ENCODE data around the gene SPPL3. TPM values are rescaled to one million over a fixed set of nuclear protein-coding genes. Genes with fewer than 3 reads are reported as not detected.
"Not testable (repeated sequence)": the region's sequence is repeated elsewhere in the genome, so short reads cannot be mapped to it uniquely, and the experiment has no call there.

SPPL3 gene
- total RNA-seq = 10 to 100 TPM in 7 of 8 experiments, 1 to 10 TPM in 1; 8.3 to 28.7 (median 22.7) TPM

GRCh38 chr12:120904197-120904773, at the start of gene SPPL3:
SPPL3 (minus strand) TSS chr12:120904358; CDS start chr12:120903867, 491 bp downstream.
- Histone ChIP-seq H3K4me1 (replicated peaks in 1 of 2) (peaks cover 11 to 15% of the 10 kb centered on the region in 2 donors), H3K27ac (peak within 1 kb of the TSS; percentile 90 to 91), H3K4me3 (peak within 1 kb of the TSS; percentile 65 to 91 (median 82))
- in situ Hi-C loops (cut with MboI; ENCODE audit: low pct_unique_long_range_greater_than_20kb in 2 of 9, low sequenced_read_pairs in 9 of 9, unreplicated experiment in 9 of 9) = no loop called here
- 7% methylated on average over 4 of the region's 66 CpGs; no CpG with 5 or more reads in 9 of the 10 experiments for WGBS, 10 experiments
- peak; percentile 66 to 89 (median 86) for ATAC-seq (replicated peaks in 6 of 8)

GRCh38 chr12:120950807-120951206, 46.6 kb upstream of the SPPL3 start:
- WGBS, 10 experiments = 67 to 100% (median 89%) methylated on average over 1 to 5 of the region's 5 CpGs; no CpG with 5 or more reads in 7 of the 10 experiments
- no peak for ATAC-seq (replicated peaks in 6 of 8)
- H3K4me3 ChIP-seq = no peak overlapping the region
- H3K4me1 ChIP-seq (replicated peaks in 1 of 2) = no peaks in the 10 kb centered on the region
- no peak overlapping the region for H3K27ac ChIP-seq
- in situ Hi-C loops (cut with MboI; ENCODE audit: low pct_unique_long_range_greater_than_20kb in 2 of 9, low sequenced_read_pairs in 9 of 9, unreplicated experiment in 9 of 9) = loop anchor here in 1 of 9 experiments (25.0 kb wide), 2 partner anchors 214 to 314 kb away; partner anchors contain the start of genes ACADS and CABP1

GRCh38 chr12:120950260-120950799, 46.2 kb upstream of the SPPL3 start:
- H3K27ac ChIP-seq; H3K4me3 ChIP-seq; ATAC-seq (replicated peaks in 6 of 8); H3K4me1 ChIP-seq (replicated peaks in 1 of 2): not testable (repeated sequence)
- in situ Hi-C loops (cut with MboI; ENCODE audit: low pct_unique_long_range_greater_than_20kb in 2 of 9, low sequenced_read_pairs in 9 of 9, unreplicated experiment in 9 of 9) = loop anchor here in 1 of 9 experiments (25.0 kb wide), 2 partner anchors 213 to 313 kb away; partner anchors contain the start of genes ACADS and CABP1
- no CpG with 5 or more reads among the region's 31 CpGs for WGBS, 10 experiments

GRCh38 chr12:120945516-120945915, 41.4 kb upstream of the SPPL3 start:
- H3K4me1 ChIP-seq (replicated peaks in 1 of 2); in situ Hi-C loops (cut with MboI; ENCODE audit: low pct_unique_long_range_greater_than_20kb in 2 of 9, low sequenced_read_pairs in 9 of 9, unreplicated experiment in 9 of 9); H3K4me3 ChIP-seq; H3K27ac ChIP-seq: not testable (repeated sequence)
- ATAC-seq (replicated peaks in 6 of 8) = peak in 1 of 8 experiments; percentile 23
- WGBS, 10 experiments = 20 to 100% (median 86%) methylated on average over 1 to 4 of the region's 6 CpGs; no CpG with 5 or more reads in 2 of the 10 experiments

GRCh38 chr12:120944645-120945217, 40.6 kb upstream of the SPPL3 start:
- no peaks in the 10 kb centered on the region for H3K4me1 ChIP-seq (replicated peaks in 1 of 2)
- ATAC-seq (replicated peaks in 6 of 8) = peak in 3 of 8 experiments; percentile 48 to 74 (median 64)
- 27 to 87% (median 53%) methylated on average over 3 to 9 of the region's 9 CpGs; no CpG with 5 or more reads in 1 of the 10 experiments for WGBS, 10 experiments
- no peak overlapping the region for H3K27ac ChIP-seq
- in situ Hi-C loops (cut with MboI; ENCODE audit: low pct_unique_long_range_greater_than_20kb in 2 of 9, low sequenced_read_pairs in 9 of 9, unreplicated experiment in 9 of 9) = no loop called here
- no peak overlapping the region for H3K4me3 ChIP-seq

- H3K27ac ChIP-seq = no peak overlapping the region
- no peak overlapping the region for H3K4me3 ChIP-seq
- no peaks in the 10 kb centered on the region for H3K4me1 ChIP-seq (replicated peaks in 1 of 2)
- in situ Hi-C loops (cut with MboI; ENCODE audit: low pct_unique_long_range_greater_than_20kb in 2 of 9, low sequenced_read_pairs in 9 of 9, unreplicated experiment in 9 of 9) = no loop called here
- ATAC-seq (replicated peaks in 6 of 8) = no peak
- 72 to 100% (median 80%) methylated on average over 1 to 3 of the region's 3 CpGs; no CpG with 5 or more reads in 7 of the 10 experiments for WGBS, 10 experiments
Measured at GRCh38 chr12:120943482-120943881, 39.3 kb upstream of the SPPL3 start.

GRCh38 chr12:120941846-120942405, 37.8 kb upstream of the SPPL3 start:
- no peak overlapping the region for H3K4me3 ChIP-seq
- no peak overlapping the region for H3K27ac ChIP-seq
- ATAC-seq (replicated peaks in 6 of 8) = no peak
- no peaks in the 10 kb centered on the region for H3K4me1 ChIP-seq (replicated peaks in 1 of 2)
- in situ Hi-C loops (cut with MboI; ENCODE audit: low pct_unique_long_range_greater_than_20kb in 2 of 9, low sequenced_read_pairs in 9 of 9, unreplicated experiment in 9 of 9) = no loop called here
- WGBS, 10 experiments = 38 to 100% (median 60%) methylated on average over 1 to 2 of the region's 3 CpGs; no CpG with 5 or more reads in 7 of the 10 experiments

- Histone ChIP-seq H3K4me3 (no peak overlapping the region), H3K4me1 (replicated peaks in 1 of 2) (no peaks in the 10 kb centered on the region), H3K27ac (no peak overlapping the region)
- in situ Hi-C loops (cut with MboI; ENCODE audit: low pct_unique_long_range_greater_than_20kb in 2 of 9, low sequenced_read_pairs in 9 of 9, unreplicated experiment in 9 of 9) = no loop called here
- WGBS, 10 experiments = 33 to 100% (median 89%) methylated on average over 1 to 4 of the region's 4 CpGs; no CpG with 5 or more reads in 4 of the 10 experiments
- no peak for ATAC-seq (replicated peaks in 6 of 8)
Measured at GRCh38 chr12:120941412-120941811, 37.3 kb upstream of the SPPL3 start.

- in situ Hi-C loops (cut with MboI; ENCODE audit: low pct_unique_long_range_greater_than_20kb in 2 of 9, low sequenced_read_pairs in 9 of 9, unreplicated experiment in 9 of 9) = no loop called here
- no peak overlapping the region for H3K27ac ChIP-seq
- no peak for ATAC-seq (replicated peaks in 6 of 8)
- H3K4me3 ChIP-seq = no peak overlapping the region
- WGBS, 10 experiments = 0 to 100% (median 79%) methylated on average over 1 to 4 of the region's 5 CpGs; no CpG with 5 or more reads in 2 of the 10 experiments
- no peaks in the 10 kb centered on the region for H3K4me1 ChIP-seq (replicated peaks in 1 of 2)
Measured at GRCh38 chr12:120940799-120941198, 36.6 kb upstream of the SPPL3 start.

GRCh38 chr12:120940006-120940405, 35.8 kb upstream of the SPPL3 start:
- no peak for ATAC-seq (replicated peaks in 6 of 8)
- H3K4me1 ChIP-seq (replicated peaks in 1 of 2) = no peaks in the 10 kb centered on the region
- H3K27ac ChIP-seq = no peak overlapping the region
- 38 to 94% (median 78%) methylated on average over 1 to 5 of the region's 5 CpGs; no CpG with 5 or more reads in 1 of the 10 experiments for WGBS, 10 experiments
- no peak overlapping the region for H3K4me3 ChIP-seq
- in situ Hi-C loops (cut with MboI; ENCODE audit: low pct_unique_long_range_greater_than_20kb in 2 of 9, low sequenced_read_pairs in 9 of 9, unreplicated experiment in 9 of 9) = no loop called here

GRCh38 chr12:120939523-120939922, 35.4 kb upstream of the SPPL3 start:
- WGBS, 10 experiments = 0 to 63% (median 34%) methylated on average over 1 to 3 of the region's 3 CpGs; no CpG with 5 or more reads in 4 of the 10 experiments
- H3K27ac ChIP-seq = no peak overlapping the region
- peak in 1 of 8 experiments; percentile 20 for ATAC-seq (replicated peaks in 6 of 8)
- in situ Hi-C loops (cut with MboI; ENCODE audit: low pct_unique_long_range_greater_than_20kb in 2 of 9, low sequenced_read_pairs in 9 of 9, unreplicated experiment in 9 of 9) = no loop called here
- no peaks in the 10 kb centered on the region for H3K4me1 ChIP-seq (replicated peaks in 1 of 2)
- no peak overlapping the region for H3K4me3 ChIP-seq

- 30 to 81% (median 71%) methylated on average over 2 to 3 of the region's 3 CpGs; no CpG with 5 or more reads in 6 of the 10 experiments for WGBS, 10 experiments
- ATAC-seq (replicated peaks in 6 of 8) = no peak
- Histone ChIP-seq H3K4me3 (no peak overlapping the region), H3K4me1 (replicated peaks in 1 of 2) (no peaks in the 10 kb centered on the region), H3K27ac (no peak overlapping the region)
- in situ Hi-C loops (cut with MboI; ENCODE audit: low pct_unique_long_range_greater_than_20kb in 2 of 9, low sequenced_read_pairs in 9 of 9, unreplicated experiment in 9 of 9) = no loop called here
Measured at GRCh38 chr12:120938496-120938895, 34.3 kb upstream of the SPPL3 start.

GRCh38 chr12:120936197-120936596, 32.0 kb upstream of the SPPL3 start:
- in situ Hi-C loops (cut with MboI; ENCODE audit: low pct_unique_long_range_greater_than_20kb in 2 of 9, low sequenced_read_pairs in 9 of 9, unreplicated experiment in 9 of 9) = no loop called here

More at GRCh38 chr12:120936197-120936596, 32.0 kb upstream of the SPPL3 start:
- ATAC-seq (replicated peaks in 6 of 8) = no peak
- H3K27ac ChIP-seq = no peak overlapping the region
- 21 to 100% (median 60%) methylated on average over 1 to 2 of the region's 2 CpGs; no CpG with 5 or more reads in 3 of the 10 experiments for WGBS, 10 experiments
- H3K4me1 ChIP-seq (replicated peaks in 1 of 2) = no peaks in the 10 kb centered on the region
- no peak overlapping the region for H3K4me3 ChIP-seq
